Calu3 (cell line): ENCODE data around the gene ABCA5. TPM values are rescaled to one million over a fixed set of nuclear protein-coding genes. Genes with fewer than 3 reads are reported as not detected.

ENCODE experiments used
- BruUV-seq: library from RNA; stranded (reverse); fragments of 400-500 nt; replicated peaks from 2 replicates; lab custom pipeline; 2021; lab: Mats Ljungman, UMichigan
- CTCF ChIA-PET: fragments of 300-600 bp; sonication (Branson Sonifier 250); formaldehyde crosslinking; loops from one replicate; lab custom pipeline; 2022; ENCODE audit warnings: antibody characterized with exemption; lab: Charles Lee
- DNase-seq: peaks from one replicate; pipeline ENCODE4 v3.0.0; 2022
- H3K27ac Mint-ChIP-seq: one replicate; pipeline ENCODE4 v1.8.0; 2022; ENCODE audit warnings: mixed read lengths; ENCODE audit not compliant: unreplicated experiment
- H3K27me3 Mint-ChIP-seq: one replicate; pipeline ENCODE4 v1.8.0; 2022; ENCODE audit warnings: mixed read lengths; ENCODE audit not compliant: unreplicated experiment
- H3K36me3 Mint-ChIP-seq: one replicate; pipeline ENCODE4 v1.8.0; 2022; ENCODE audit warnings: mild to moderate bottlenecking, moderate library complexity, mixed read lengths; ENCODE audit not compliant: insufficient read depth, unreplicated experiment
- H3K4me1 Mint-ChIP-seq: one replicate; pipeline ENCODE4 v1.8.0; 2022; ENCODE audit warnings: mild to moderate bottlenecking, low read depth, mixed read lengths; ENCODE audit not compliant: unreplicated experiment
- H3K4me3 Mint-ChIP-seq: one replicate; pipeline ENCODE4 v1.8.0; 2022; ENCODE audit warnings: mild to moderate bottlenecking, low read depth, moderate library complexity, mixed read lengths; ENCODE audit not compliant: unreplicated experiment
- H3K9me3 Mint-ChIP-seq: one replicate; pipeline ENCODE4 v1.8.0; 2022; ENCODE audit warnings: low read depth, mixed read lengths; ENCODE audit not compliant: unreplicated experiment
- intact Hi-C: fragments of 100-400 bp; cut with micrococcal nuclease; formaldehyde crosslinking; loops from one replicate; pipeline ENCODE4 v1.10.0; 2022; ENCODE audit not compliant: unreplicated experiment
- total RNA-seq: library from RNA; stranded (reverse); gene quantifications from 2 replicates; pipeline ENCODE4 v1.2.3, GENCODE V29; 2022
- TF ChIP-seq, protein P1 (sequence below): fragments of 200-600 bp; IDR thresholded peaks from one replicate; pipeline ENCODE4 v1.8.0; 2022; ENCODE audit warnings: antibody characterized with exemption; ENCODE audit not compliant: unreplicated experiment

The ABCA5 gene
- total RNA-seq, 1 experiment from 2014 or later: 8.9 TPM

GRCh38 chr17:69230939-69231338, 96.0 kb downstream of the ABCA5 start:
- no peak overlapping the region for H3K27ac Mint-ChIP-seq
- TF ChIP-seq, protein P1, sequence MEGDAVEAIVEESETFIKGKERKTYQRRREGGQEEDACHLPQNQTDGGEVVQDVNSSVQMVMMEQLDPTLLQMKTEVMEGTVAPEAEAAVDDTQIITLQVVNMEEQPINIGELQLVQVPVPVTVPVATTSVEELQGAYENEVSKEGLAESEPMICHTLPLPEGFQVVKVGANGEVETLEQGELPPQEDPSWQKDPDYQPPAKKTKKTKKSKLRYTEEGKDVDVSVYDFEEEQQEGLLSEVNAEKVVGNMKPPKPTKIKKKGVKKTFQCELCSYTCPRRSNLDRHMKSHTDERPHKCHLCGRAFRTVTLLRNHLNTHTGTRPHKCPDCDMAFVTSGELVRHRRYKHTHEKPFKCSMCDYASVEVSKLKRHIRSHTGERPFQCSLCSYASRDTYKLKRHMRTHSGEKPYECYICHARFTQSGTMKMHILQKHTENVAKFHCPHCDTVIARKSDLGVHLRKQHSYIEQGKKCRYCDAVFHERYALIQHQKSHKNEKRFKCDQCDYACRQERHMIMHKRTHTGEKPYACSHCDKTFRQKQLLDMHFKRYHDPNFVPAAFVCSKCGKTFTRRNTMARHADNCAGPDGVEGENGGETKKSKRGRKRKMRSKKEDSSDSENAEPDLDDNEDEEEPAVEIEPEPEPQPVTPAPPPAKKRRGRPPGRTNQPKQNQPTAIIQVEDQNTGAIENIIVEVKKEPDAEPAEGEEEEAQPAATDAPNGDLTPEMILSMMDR: no peak
- CTCF ChIA-PET: no interaction called here
- no peak for DNase-seq
- no TSS peak for BruUV-seq
- peaks cover 8% of the 10 kb centered on the region for H3K4me1 Mint-ChIP-seq
- H3K4me3 Mint-ChIP-seq: no peak overlapping the region
- peaks cover 7% of the 10 kb centered on the region for H3K9me3 Mint-ChIP-seq
- no peaks in the 10 kb centered on the region for H3K36me3 Mint-ChIP-seq
- intact Hi-C loops: loop anchor here (10.0 kb wide), 2 partner anchors 326 to 696 kb away; no protein-coding TSS in a partner anchor
- H3K27me3 Mint-ChIP-seq: no peaks in the 10 kb centered on the region

DNA sequence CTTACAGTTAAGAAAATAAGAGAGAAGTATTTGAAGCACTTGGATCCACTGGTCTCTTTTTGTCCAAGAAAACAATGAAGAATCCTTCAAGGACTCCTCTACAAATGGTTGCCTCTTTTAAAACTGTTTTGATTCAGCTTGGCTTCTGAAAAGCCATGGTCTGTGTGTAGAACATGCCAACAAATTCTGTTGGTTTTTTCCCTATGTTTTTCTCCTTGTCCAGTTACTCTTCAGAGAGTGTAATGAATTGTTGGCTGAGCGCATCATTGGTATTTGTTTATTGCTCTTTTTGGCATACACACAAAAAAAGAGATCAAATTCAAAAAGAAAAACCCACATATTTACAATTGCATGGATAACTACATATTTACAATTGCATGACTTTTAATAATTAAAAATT, 98.4 kb downstream of the ABCA5 start, which contains the start of gene ABCA10:
TSS of gene ABCA10 (minus strand) at position 249 of the 400 bp plus-strand sequence. CDS start 3,466 bp downstream, outside the sequence.
- DNase-seq: no peak
- TF ChIP-seq, protein P1: no peak
- intact Hi-C loops: no loop called here
- Mint-ChIP-seq H3K27me3 (no peaks in the 10 kb centered on the region), H3K4me3 (no peak within 1 kb of the TSS), H3K36me3 (no peaks in the 10 kb centered on the region), H3K27ac (no peak within 1 kb of the TSS), H3K4me1 (no peaks in the 10 kb centered on the region), H3K9me3 (peaks cover 7% of the 10 kb centered on the region)
- CTCF ChIA-PET: no interaction called here
- BruUV-seq: no TSS peak

- no peaks in the 10 kb centered on the region for H3K36me3 Mint-ChIP-seq
- no peak for DNase-seq
- CTCF ChIA-PET: no interaction called here
- BruUV-seq: no TSS peak
- TF ChIP-seq, protein P1: no peak
- no peaks in the 10 kb centered on the region for H3K4me1 Mint-ChIP-seq
- no peak overlapping the region for H3K27ac Mint-ChIP-seq
- no peaks in the 10 kb centered on the region for H3K27me3 Mint-ChIP-seq
- H3K9me3 Mint-ChIP-seq: peaks cover 7% of the 10 kb centered on the region
- no peak overlapping the region for H3K4me3 Mint-ChIP-seq
- intact Hi-C loops: no loop called here
Observed at GRCh38 chr17:69228018-69228417, 98.9 kb downstream of the ABCA5 start.

DNA sequence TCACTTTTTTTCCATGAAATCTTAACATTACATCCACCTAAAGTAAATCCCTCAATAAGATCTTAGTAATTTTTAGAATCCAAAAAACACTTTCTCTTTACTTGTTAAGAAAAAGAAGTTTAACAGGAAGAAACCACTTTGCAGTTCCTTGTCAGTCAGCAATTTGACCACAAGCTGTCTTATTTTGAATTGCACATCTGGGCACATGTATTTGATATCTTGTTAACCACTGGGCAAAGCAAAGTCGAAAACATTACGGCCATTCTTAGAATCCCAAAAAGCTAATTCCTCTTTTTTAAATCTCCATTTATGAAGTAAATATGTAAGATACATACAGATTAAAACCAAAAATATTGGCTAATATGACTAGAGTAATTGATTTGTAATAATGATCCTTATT, 99.4 kb downstream of the ABCA5 start:
- CTCF ChIA-PET: interaction anchor here (1.3 kb wide), 1 partner anchor 11 kb away, joined by 3 read pairs; no protein-coding TSS in a partner anchor
- Mint-ChIP-seq H3K9me3 (peaks cover 7% of the 10 kb centered on the region), H3K27ac (no peak overlapping the region), H3K36me3 (no peaks in the 10 kb centered on the region), H3K4me3 (no peak overlapping the region), H3K27me3 (no peaks in the 10 kb centered on the region), H3K4me1 (no peaks in the 10 kb centered on the region)
- no TSS peak for BruUV-seq
- intact Hi-C loops: no loop called here
- TF ChIP-seq, protein P1: no peak
- DNase-seq: no peak
